ENCODE data around the gene TOLLIP.
A peak's percentile ranks its signal among the peaks of the same experiment; 100 is the strongest.
"Not testable (repeated sequence)": the region's sequence is repeated elsewhere in the genome, so short reads cannot be mapped to it uniquely, and the experiment has no call there.

Gene TOLLIP

GRCh38 chr11:1262172-1263006 lies 47.0 kb downstream of the TOLLIP start:
- peak; percentile 85 to 94 (median 92) for DNase-seq

- no peak for DNase-seq
These were observed 48.0 kb downstream of the TOLLIP start for GRCh38 chr11:1261241-1262071.

- no peak for DNase-seq
These were observed 48.8 kb downstream of the TOLLIP start for GRCh38 chr11:1260620-1261019.

GRCh38 chr11:1260023-1260501 lies 49.4 kb downstream of the TOLLIP start:
- peak; percentile 10 to 49 (median 23) for DNase-seq

GRCh38 chr11:1259561-1259960 lies 49.9 kb downstream of the TOLLIP start:
- DNase-seq: no peak

GRCh38 chr11:1259076-1259461 lies 50.4 kb downstream of the TOLLIP start:
- DNase-seq: peak in 2 of 4 experiments; percentile 14 to 20

- no peak for DNase-seq
These were observed 50.9 kb downstream of the TOLLIP start for GRCh38 chr11:1258401-1259075.

GRCh38 chr11:1257916-1258315 lies 51.5 kb downstream of the TOLLIP start:
- no peak for DNase-seq

GRCh38 chr11:1257366-1257765 lies 52.1 kb downstream of the TOLLIP start:
- DNase-seq: no peak

- no peak for DNase-seq
These were observed 53.0 kb downstream of the TOLLIP start for GRCh38 chr11:1256257-1257045.

- no peak for DNase-seq
These were observed 54.3 kb downstream of the TOLLIP start for GRCh38 chr11:1255151-1255550.

GRCh38 chr11:1254733-1255132 lies 54.7 kb downstream of the TOLLIP start:
- no peak for DNase-seq

GRCh38 chr11:1254086-1254648 lies 55.3 kb downstream of the TOLLIP start:
- DNase-seq: no peak

- DNase-seq: no peak
These were observed 56.3 kb downstream of the TOLLIP start for GRCh38 chr11:1253103-1253485.

- DNase-seq: no peak
These were observed 56.9 kb downstream of the TOLLIP start for GRCh38 chr11:1252371-1253102.

- no peak for DNase-seq
These were observed 58.1 kb downstream of the TOLLIP start for GRCh38 chr11:1251236-1251770.

- not testable (repeated sequence) for DNase-seq
These were observed 59.0 kb downstream of the TOLLIP start for GRCh38 chr11:1250411-1250810.

GRCh38 chr11:1248951-1249350 lies 60.5 kb downstream of the TOLLIP start:
- not testable (repeated sequence) for DNase-seq

GRCh38 chr11:1247026-1247425 lies 62.4 kb downstream of the TOLLIP start:
- not testable (repeated sequence) for DNase-seq

GRCh38 chr11:1246301-1246700 lies 63.1 kb downstream of the TOLLIP start:
- not testable (repeated sequence) for DNase-seq

GRCh38 chr11:1245717-1246116 lies 63.7 kb downstream of the TOLLIP start:
- DNase-seq: not testable (repeated sequence)

All from suppressor macrophage (primary cell).